ENCODE measurements around the gene IFT52. TPM values are rescaled to one million over a fixed set of nuclear protein-coding genes. Genes with fewer than 3 reads are reported as not detected.

Gene IFT52
- total RNA-seq, 1 donor from 2014 or later: 14.0 TPM

GRCh38 chr20:43686820-43687219 is 96.1 kb downstream of the IFT52 start:
- intact Hi-C loops (cut with micrococcal nuclease): no loop called here

GRCh38 chr20:43689165-43689564 is 98.4 kb downstream of the IFT52 start:
- intact Hi-C loops (cut with micrococcal nuclease): no loop called here

GRCh38 chr20:43690943-43691598 is 100.3 kb downstream of the IFT52 start:
- intact Hi-C loops (cut with micrococcal nuclease): no loop called here

GRCh38 chr20:43691928-43692524 is 101.3 kb downstream of the IFT52 start:
- intact Hi-C loops (cut with micrococcal nuclease): loop anchor here (1.0 kb wide), 2 partner anchors 154 to 243 kb away; no protein-coding TSS in a partner anchor

GRCh38 chr20:43694763-43695162 is 104.0 kb downstream of the IFT52 start:
- intact Hi-C loops (cut with micrococcal nuclease): no loop called here

- intact Hi-C loops (cut with micrococcal nuclease): no loop called here
Measured at GRCh38 chr20:43695571-43695970, 104.8 kb downstream of the IFT52 start.

Other genes starting within 250 kb of the IFT52 start
- gene SRSF6, start 133.0 kb upstream of the IFT52 start, total RNA-seq: 183 and 189 TPM in 2 replicates
- 8.3 and 8.7 TPM in 2 replicates for gene L3MBTL1, start 83.2 kb upstream of the IFT52 start, total RNA-seq
- 0.11 TPM in 2 replicates for gene SGK2, start 31.9 kb upstream of the IFT52 start, total RNA-seq
- gene MYBL2, start 76.2 kb downstream of the IFT52 start, total RNA-seq: 102 and 104 TPM in 2 replicates
- 0.23 TPM in 1 of 2 replicates, not detected in the other for gene GTSF1L, start 136.1 kb downstream of the IFT52 start, total RNA-seq